Measurements from ENCODE around the gene OR5B12. TPM values are rescaled to one million over a fixed set of nuclear protein-coding genes. Genes with fewer than 3 reads are reported as not detected.

The OR5B12 gene
- total and polyA plus RNA-seq, 10 of the 15 experiments (the other 5 are each of a cell fraction or from before 2014, with no cell fraction given), result 0.29 TPM; not detected in 9

- in situ Hi-C loops (cut with MboI), result no loop called here
- FAIRE-seq, result no peak
- Histone ChIP-seq H3K4me1 (ENCODE audit: control insufficient read depth, insufficient read depth, low read length) (no peaks in the 10 kb centered on the region), H3K9me3 (replicated peaks; ENCODE audit: control insufficient read depth, insufficient read depth, low read length) (no peaks in the 10 kb centered on the region; the same call in 2 of the 3 replicates), H3K9ac (ENCODE audit: control insufficient read depth, insufficient read depth, low read length) (no peak overlapping the region), H3K4me3 (no peak overlapping the region), H3K79me2 (ENCODE audit: control insufficient read depth, insufficient read depth, low read length) (no peaks in the 10 kb centered on the region), H3K36me3 (ENCODE audit: control insufficient read depth in 2 of 2, insufficient read depth in 2 of 2, low read length in 1 of 2) (no peaks in the 10 kb centered on the region), H3K27me3 (replicated peaks in 1 of 2; ENCODE audit: control insufficient read depth in 2 of 2, insufficient read depth in 2 of 2, low read length in 1 of 2) (no peaks in the 10 kb centered on the region), H4K20me1 (ENCODE audit: control insufficient read depth, insufficient read depth) (no peaks in the 10 kb centered on the region), H3K4me2 (ENCODE audit: control insufficient read depth, insufficient read depth) (no peak overlapping the region), H2AFZ (ENCODE audit: control insufficient read depth, low read depth, low read length) (no peak overlapping the region), H3K27ac (ENCODE audit: control insufficient read depth, insufficient read depth) (no peak overlapping the region)
- TF ChIP-seq SRF (IDR thresholded peaks at IDR 0.05; ENCODE audit: low read depth in 2 of 2, low read length in 2 of 2), result no peak
- no peak for TF ChIP-seq ZNF207 (IDR thresholded peaks at IDR 0.05; ENCODE audit: borderline replicate concordance)
- no peak for TF ChIP-seq MYC (IDR thresholded peaks at IDR 0.05; ENCODE audit: insufficient read depth, insufficient read length, insufficient replicate concordance, low read length, severe bottlenecking)
- TF ChIP-seq FOS (IDR thresholded peaks at IDR 0.05; ENCODE audit: borderline replicate concordance, extremely low read depth, insufficient read length), result no peak
- TF ChIP-seq GABPA (IDR thresholded peaks at IDR 0.05; ENCODE audit: low read depth), result no peak
- TF ChIP-seq BRCA1 (IDR thresholded peaks at IDR 0.05; ENCODE audit: low read depth, low read length), result no peak
- no peak for TF ChIP-seq EZH2 (IDR thresholded peaks at IDR 0.05; ENCODE audit: borderline replicate concordance, control insufficient read depth, low read depth, low read length)
- no peak for TF ChIP-seq PBX3 (IDR thresholded peaks at IDR 0.05; ENCODE audit: insufficient replicate concordance, low read depth, low read length)
- TF ChIP-seq USF2 (IDR thresholded peaks at IDR 0.05; ENCODE audit: borderline replicate concordance, low read depth, low read length), result no peak
- no peak for TF ChIP-seq YY1 (IDR thresholded peaks at IDR 0.05; ENCODE audit: low read depth, low read length)
- TF ChIP-seq GATAD2B (conservative IDR thresholded peaks at IDR 0.05; ENCODE audit: low read depth), result no peak
- no peak for TF ChIP-seq IRF3 (IDR thresholded peaks at IDR 0.05)
- no peak for TF ChIP-seq SREBF2 (IDR thresholded peaks at IDR 0.05; ENCODE audit: low read length)
- no peak for TF ChIP-seq ZNF24 (IDR thresholded peaks at IDR 0.05)
- no peak for TF ChIP-seq MLLT1 (IDR thresholded peaks at IDR 0.05)
- SMC1A ChIA-PET (ENCODE audit: uncharacterized antibody, unreplicated experiment), result interaction anchor here (0.6 kb wide), 1 partner anchor 1064 kb away, joined by 3 read pairs; no protein-coding TSS in a partner anchor
- no TSS peak for BruUV-seq (replicated peaks)
- CTCF ChIA-PET, result no interaction called here
- 0% methylated on average over 1 of the region's 1 CpG for WGBS (ENCODE audit: insufficient coverage, insufficient replicate concordance, low lambda C conversion rate, missing lambda C conversion rate)
- POLR2A ChIA-PET, result no interaction called here
- no peak for DNase-seq (ENCODE audit: low read depth, low spot score)
- RAD21 ChIA-PET (ENCODE audit: unreplicated experiment), result no interaction called here
- no peak for ATAC-seq
- intact Hi-C loops (cut with micrococcal nuclease; ENCODE audit: unreplicated experiment), result no loop called here
These were observed 49.3 kb downstream of the OR5B12 start for GRCh38 chr11:58392746-58393145.

Measured in GM12878 (cell line).